Activated CD4-positive, alpha-beta T cell treated with anti-CD3 and anti-CD28 coated beads, Interleukin-2, Interleukin-6, amounts not matched to agents 100 ng/mL and 50 ng/mL, durations not matched to agents 16 hours and 8 hours (primary cell): ENCODE measurements around the gene MTARC2.
"Not testable (repeated sequence)": the region's sequence is repeated elsewhere in the genome, so short reads cannot be mapped to it uniquely, and the experiment has no call there.

Source experiments
- DNase-seq: peaks from one replicate; pipeline ENCODE4 v3.0.0-alpha.2; 2020

Gene MTARC2

DNA sequence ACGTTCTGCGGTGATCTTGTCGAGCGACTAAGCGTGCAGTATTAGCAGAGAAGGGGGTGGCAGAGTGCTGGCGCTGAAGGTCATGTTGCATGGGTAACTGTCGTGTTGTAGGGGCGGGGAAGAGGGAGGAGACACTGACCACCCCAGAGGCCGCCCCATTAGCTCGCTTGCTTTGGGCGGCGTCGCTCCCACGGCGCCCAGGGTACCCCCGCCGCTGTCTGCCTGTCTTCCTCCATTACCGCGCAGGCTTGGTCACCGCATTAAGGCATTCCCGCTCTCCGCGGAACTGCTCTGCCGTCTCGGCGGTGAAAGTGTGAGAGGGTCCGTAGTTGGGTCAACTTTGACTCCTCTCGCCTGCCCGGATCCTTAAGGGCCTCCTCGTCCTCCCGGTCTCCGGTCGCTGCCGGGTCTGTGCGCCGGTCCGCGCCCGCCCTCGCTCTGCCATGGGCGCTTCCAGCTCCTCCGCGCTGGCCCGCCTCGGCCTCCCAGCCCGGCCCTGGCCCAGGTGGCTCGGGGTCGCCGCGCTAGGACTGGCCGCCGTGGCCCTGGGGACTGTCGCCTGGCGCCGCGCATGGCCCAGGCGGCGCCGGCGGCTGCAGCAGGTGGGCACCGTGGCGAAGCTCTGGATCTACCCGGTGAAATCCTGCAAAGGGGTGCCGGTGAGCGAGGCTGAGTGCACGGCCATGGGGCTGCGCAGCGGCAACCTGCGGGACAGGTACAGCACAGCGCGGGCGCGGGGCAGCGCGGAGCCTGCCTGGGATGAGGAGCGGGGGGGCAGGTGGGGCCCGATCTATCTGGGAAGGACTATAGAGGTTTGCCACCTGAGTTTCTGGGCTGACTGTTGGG is at the start of gene MTARC2:
Gene MTARC2 (plus strand): TSS at position 234 of the 846 bp plus-strand sequence. CDS start 210 bp downstream, at position 444.
- no peak for DNase-seq

DNA sequence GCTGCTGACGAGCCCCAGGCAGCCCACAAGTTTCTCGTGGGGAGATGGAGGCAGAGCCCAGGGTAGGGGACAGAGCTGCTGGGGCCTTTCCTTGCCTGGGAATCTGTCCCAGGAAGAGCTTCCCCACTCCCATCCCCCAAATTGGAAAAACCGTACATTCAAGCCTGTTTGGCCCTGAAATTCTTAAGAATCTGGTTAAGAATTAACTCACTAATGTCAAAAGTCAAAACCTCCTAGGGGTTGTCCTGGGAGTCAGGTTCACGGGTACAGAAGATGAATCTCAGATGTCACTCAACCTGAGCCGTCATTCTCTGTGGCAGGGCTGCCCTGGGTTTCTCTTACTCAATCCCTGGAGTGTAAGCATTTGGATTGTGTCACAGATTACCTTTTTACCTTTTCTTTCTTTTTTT is 49.5 kb upstream of the MTARC2 start:
- no peak for DNase-seq

DNA sequence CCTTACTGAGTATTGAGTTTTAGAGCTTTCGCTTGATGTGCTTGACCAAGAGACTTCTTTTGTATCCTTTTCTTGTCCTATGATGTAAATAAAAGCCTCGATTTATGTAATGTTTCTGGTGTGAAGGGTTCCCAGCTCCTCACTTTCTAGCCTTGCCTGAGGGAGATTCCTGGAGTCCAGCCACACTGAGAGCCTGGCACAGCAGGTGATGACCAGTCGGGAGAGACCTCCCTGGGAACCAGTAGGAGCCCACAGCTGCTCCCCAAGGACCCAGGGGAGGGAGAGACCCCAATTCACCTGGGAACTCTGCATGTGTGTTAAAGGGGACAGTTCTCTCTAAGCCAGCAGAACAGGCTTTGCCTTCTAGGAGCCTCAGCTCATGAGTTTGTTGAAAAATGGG is 49.1 kb upstream of the MTARC2 start:
- DNase-seq: no peak

DNA sequence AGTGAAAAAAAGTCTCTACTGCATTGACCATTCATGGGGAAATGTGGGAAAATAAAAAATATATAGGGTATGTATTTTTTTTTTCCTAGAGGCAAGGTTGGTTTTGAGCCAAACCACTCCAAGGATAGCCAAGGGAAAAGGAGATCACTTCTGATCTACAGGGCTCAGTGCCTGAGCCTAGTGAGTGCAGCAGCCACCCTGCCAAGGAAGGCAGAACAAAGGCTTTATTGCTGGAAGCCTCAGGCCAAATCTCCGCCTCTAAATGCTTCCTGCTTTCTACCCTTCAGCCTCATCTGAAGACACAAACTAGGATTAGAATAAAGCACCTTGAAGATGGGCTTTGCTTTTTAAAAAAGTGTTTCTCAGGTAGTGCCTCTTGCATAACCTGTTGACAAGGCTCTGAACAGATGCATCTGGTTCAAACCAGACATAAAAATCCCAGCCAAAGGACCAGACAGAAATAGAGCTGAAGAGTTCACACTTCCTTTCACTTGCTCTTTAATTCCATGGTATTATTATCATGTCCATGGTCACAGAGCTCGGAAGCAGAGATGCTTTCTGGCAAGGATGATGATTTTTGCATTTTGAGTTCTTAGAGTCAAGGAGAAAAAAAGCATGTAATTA is 47.5 kb upstream of the MTARC2 start:
- DNase-seq: no peak

DNA sequence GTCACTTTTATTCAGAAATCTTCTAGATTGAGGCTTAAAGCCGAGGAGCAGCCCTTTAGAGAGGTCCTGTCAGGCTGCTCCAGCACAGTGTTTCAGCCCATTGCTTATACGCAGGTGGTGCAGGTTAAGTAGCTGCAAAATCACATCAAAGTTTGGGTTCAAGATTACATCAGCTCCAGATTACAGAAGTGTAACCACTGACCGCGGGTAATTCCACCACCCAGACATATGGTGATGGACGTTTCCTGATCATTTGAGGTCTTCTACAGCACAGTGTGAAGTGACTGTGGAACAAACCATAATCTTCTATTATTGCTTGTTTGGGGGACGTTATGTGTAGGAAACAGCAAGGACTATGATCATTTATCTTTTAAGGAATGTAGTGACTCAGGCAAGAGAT is 46.1 kb upstream of the MTARC2 start:
- DNase-seq: no peak

DNA sequence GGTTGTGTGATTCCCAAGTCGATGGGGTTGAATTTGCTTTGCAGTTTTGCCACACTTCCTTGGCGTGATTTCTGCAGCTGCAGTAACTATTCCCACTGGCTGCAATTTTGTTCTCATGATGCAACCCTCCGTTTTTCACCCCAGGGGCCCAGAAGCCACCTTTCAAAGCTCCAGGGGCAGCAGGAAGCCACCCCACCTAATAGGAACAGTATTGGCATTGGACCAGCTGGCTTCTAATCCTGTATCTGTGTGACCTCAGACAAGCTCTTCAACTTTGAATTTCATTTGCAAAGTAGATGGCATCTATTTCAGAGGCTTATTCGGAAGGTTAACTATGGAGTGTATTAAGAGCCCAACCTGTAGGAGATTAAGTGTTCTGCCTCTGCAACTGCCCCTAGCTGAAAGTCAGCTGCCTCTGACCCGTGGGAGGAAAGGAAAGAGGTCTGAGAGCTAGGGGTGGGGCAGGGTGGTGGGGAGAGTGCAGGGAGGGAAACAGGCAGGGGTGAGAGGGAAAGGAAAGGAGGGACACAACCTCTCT is 45.3 kb upstream of the MTARC2 start:
- no peak for DNase-seq

DNA sequence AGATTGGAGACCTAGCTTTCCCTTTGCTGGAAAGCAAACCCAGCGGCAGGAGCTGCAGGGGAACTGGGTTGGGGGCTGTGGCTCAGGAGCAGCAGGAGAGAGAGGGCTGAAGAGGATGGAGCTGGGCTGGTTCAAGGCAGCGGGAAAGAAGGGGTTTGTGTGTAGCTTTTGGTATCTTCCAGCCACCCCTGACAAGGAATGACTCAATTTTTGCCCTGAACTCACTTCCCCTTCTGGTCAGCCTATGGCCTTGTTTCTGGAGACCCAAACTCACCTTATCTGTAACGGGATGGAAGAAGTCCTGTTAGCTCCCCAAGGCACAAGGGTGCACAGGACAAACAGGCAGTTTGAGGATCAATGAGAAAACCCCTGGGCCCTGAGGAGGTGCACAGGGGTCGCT is 44.8 kb upstream of the MTARC2 start:
- DNase-seq: no peak

DNA sequence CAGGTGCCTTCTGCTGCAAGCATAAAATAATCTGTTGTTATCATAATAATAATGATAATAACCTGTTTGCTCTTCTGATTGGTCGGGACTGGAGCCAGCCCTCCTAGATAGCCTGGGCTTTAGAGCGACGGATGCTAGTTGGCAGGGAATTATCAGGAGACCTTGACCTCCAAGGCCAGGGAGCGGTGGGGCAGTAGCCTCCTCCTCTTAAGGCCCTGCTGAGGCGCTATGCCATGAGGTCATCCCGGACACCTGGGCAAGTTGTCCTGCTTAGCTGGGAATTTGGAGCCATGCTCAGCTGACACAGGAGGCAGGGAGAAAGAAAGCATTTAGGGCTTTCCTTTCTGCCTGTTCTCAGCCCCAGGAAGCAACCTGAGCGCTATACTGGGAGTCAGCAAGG is 42.3 kb upstream of the MTARC2 start:
- no peak for DNase-seq

DNA sequence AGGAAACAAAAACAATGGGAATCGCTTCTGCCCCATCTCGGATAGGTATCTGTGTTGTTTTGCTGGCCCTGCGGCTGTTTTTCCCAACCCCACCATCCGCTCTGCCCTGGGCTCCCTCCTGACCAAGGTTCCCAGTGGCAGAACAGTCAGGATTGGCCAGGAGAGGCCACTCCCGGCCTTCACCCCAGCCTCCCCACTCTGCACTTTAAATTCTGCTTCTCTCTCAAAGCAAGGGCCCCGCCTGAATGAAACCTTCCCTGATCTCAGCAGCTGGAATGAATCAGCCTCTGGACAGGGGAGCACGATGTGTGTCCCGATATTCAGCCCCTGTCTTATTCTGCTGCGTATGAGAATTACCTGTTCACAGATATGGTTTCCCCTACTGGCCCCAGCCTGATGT is 41.6 kb upstream of the MTARC2 start:
- DNase-seq: no peak

DNA sequence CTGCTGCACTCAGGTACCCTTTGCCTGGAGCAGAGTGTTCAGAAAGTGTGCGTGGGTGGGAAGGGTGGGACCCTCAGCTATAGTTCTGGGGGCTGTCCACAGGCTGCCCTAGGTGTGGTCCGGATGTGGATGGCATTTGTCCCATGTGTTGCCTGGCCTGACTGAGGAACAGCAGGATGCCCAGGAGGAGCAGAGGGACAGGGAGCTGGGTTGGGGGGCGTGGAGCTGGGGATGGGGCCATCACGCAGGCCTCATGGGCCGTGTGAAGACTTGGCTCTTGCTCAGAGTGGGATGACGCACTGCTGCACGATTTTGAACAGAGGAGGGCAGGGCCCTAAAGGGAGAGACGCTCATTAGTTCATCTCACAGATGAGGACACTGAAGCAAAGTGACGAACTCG is 41.0 kb upstream of the MTARC2 start:
- DNase-seq: no peak

DNA sequence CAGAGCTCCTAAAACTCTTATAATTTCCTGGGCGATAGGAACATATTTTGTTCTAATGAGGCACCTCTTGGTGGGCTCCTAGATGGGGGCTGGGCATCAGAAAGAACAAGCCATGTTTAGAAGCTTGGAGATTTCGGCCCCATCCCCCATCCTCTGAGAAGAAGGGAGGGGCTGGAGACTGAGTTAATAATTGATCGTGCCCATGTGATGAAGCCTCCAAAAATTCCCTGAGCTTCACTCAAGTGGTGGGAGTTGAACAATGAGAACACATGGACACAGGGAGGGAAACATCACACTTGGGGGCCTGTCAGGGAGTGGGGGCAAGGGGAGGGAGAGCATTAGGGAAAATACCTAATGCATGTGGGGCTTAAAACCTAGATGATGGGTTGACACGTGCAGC is 39.9 kb upstream of the MTARC2 start:
- no peak for DNase-seq

DNA sequence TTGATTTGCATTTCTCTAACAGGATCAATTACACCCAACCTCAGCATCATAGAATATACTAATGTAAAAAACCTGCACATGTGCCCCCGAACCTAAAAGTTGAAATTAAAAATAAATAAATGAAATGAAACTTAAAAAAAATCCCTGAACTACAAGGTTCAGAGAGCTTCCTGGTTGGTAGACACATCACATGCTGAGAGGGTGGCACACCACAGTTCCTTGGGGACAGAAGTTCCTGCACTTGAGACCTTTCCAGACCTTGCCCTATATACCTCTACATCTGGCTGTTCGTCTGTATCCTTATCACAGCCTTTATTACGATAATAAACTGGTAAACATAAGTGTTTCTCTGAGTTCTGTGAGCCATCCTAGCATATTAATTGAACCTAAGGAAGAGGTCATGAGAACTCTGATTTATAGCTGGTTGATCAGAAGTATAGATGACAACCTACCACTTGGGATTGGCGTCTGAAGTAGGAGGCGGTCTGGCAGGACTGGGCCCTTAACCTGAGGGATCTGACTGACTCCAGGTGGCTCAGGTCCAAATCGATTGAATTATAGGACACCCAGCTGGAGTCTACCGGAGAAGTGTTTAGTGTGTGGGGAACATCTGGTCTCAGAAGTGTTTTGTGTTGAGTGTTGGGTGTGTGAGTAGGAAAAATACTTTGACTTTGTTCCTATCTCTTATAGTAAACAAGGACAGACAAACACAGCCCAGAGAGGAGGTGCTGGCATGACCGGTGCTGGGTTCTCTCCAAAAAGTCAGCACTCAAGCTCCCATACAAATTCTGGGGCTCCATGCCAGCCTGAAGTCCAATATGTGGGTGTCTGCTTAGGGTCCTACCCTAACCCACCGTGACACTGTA is 39.0 kb upstream of the MTARC2 start:
- DNase-seq: no peak

DNA sequence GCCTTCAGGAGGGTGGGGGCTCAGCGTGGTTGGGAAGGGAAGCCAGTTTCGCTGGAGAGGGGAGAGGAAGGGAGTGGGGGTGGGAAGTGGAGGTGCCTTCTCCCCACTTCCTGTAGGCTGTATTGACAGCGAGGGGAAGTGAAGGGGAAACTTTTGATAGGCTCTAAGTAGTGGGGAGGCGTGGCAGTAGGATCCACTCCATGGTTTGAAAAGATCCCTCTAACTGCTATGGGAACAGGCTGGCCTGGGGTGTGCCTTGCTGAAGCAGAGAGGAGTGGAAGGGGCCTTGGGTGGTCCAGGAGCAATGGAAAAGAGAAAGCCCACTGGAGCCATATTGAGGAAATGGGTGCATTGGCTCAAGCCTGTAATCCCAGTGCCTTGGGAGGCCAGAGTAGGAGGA is 37.8 kb upstream of the MTARC2 start:
- DNase-seq: no peak

DNA sequence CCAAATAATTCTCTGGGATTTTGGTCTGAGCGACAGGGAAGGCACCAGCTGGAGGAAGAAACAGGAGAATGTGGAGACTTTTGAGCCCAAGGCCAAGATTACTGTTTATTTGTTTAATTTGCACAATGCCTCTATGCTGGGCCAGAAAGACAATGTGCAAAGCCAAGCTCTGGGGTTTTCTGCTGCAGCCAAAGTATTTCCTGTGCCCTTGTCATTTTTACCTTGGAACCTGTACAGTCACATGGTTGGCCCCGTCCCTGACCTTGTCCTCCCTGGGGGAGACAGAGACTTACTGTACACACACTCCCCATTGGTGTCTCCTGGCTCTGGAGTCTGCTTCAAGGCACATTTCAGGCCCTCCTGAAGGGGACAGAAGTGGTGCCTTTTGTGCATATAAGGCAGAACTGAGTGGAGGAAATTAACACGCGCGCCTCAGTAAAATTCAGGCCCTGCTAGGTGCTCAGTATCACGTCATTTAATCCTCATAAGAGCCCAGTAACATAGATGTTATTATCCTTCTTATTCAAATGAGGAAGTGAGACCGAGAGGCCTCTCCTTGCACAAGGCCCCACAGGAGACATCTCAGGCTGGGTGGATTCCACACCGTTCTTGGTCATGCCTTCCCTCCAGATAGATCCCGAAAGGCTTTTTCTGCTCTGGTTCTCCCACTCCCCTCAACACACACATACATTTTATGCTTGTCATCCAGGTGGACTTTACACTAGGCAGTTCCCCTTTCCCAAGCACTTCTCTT is 36.9 kb upstream of the MTARC2 start:
- DNase-seq: no peak

DNA sequence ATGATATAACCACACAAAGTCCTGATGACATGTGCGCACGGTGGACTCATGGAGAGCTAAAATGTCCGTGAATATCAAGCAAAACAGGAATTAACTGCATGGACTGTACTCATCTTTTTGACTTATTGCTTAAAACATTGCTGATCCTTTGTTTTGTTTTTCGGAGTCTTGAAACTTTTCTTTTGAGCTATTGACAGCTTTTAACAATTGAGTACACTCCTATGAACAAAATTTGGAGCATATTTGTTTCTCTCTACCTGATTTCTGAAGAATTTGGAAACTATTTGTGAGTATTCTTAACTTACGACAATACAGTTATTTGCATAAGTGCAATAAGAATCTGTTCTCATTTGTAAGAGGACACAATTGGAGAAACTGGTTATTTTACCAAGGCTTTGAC is 32.1 kb upstream of the MTARC2 start:
- DNase-seq: not testable (repeated sequence)

DNA sequence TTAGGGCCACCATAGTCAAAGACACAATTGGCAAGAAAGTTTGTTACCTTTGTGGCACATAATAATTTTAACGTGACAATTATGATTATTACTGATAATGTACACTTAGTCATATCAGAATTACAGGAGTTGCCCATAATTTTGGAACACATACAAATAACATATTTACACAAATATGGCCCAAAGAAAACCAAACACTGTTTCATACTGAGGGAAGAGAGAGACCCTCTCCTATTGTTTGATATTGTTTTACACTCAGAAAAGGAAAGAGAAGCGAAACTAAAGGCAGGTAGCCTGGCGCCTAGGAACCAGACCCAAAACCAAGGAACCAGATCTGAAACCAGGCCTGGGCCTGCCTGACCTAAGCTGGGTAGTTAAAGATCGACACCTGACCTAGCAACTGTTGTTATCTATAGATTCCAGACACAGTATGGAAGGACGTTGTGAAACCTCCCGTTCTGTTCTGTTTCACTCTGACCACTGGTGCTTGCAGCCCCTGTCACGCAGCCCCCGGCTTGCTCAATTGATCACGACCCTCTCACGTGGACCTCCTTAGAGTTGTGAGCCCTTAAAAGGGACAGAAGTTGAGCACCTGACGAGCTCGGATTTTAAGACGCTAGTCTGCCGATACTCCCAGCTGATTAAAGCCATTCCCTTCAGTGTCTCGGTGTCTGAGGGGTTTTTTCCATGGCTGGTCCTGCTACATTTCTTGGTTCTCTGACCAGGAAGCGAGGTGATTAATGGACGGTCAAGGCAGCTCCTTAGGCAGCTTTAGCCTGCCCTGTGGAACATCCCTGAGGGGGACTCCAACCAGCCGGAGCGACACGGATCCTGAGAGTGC is 30.1 kb upstream of the MTARC2 start:
- DNase-seq: no peak

DNA sequence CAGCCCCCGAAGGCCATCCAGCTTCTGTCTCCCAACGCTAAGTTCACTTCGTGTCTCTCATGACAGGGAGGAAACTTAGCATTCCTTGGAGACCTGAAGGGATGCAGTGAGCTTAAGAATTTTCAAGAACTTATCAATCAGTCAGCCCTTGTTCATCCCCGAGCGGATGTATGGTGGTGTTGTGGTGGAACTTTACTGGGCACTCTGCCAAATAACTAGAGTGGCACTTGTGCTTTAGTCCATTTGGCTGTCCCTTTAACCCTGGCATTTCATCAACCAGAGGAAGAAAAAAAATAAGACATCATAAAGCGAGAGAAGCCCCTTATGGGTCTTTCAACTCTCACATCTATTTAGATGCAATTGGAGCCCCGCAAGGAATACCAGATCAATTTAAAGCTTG is 26.9 kb upstream of the MTARC2 start:
- not testable (repeated sequence) for DNase-seq

DNA sequence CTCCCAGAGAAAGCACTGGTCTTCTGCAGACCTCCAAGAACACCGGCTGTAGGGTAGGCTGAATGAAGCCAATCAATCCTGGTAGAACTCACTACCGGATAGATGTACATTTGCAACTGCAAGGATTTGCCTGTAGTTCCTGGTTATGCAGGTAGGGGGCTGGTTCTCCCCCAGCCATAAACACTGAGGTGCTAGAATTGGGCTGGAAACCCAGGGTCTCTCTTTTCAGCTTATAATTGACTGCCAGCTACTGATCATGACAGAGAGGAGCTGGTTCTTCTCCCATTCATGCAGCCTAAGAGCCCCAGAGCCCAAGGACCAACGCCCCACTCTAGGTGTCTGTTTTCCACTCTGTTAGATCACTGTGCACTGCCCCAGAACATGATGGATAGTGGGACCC is 21.5 kb upstream of the MTARC2 start:
- DNase-seq: no peak

DNA sequence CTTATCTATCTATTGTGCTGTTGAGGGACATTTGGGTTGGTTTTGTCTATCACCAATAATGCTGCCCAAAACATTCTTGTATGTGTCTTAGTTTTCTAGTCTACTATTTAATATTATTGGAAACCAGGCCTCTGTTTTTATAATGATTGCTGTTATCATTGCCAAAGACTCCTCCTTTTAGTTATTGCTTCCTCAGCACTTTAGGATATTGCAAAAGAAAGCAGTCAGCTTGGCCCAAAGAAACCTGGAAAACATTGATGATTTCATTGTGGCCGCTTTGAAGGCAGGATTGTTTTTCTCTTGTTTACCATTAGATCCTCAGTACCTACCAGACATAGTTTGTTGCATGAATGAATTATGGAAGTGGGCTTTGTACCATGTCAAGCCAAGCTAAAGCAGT is 20.6 kb upstream of the MTARC2 start:
- DNase-seq: no peak

DNA sequence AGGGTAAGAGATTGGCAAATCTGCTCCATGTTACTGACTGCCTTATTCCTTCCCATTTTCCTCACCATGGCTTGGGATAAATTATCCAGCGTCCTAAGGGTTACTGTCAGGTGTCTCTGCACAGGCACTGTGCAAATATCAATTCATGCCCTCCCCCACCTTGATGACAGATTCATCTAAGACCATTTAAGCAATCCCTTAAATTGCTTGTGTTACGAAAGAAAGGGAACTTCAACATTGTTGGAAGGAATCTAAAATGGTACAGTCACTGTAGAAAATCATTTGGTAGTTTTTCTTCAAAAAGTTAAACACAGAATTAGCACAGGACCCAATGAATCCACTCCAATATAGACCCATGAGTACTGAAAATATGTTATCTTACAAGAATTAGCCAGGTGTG is 17.6 kb upstream of the MTARC2 start:
- no peak for DNase-seq

DNA sequence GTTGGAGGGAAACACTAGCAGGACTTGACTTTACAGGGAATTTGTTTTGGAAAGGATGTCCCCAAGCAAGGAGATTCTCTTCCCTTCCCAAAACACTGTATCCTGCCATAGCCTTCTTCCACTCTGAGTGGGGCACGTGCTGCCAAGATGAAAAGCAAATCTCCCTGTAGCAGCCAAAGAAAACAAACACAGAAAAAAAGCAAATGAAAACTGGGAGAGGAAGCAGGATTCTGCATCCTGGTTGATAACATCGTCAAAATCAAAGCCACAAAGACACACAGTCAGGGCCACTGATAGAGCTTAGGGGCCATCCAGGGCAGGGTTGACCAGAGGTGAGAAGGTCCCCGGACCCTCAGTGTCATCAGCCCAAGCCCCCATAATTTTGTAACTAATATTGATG is 16.0 kb upstream of the MTARC2 start:
- DNase-seq: no peak

DNA sequence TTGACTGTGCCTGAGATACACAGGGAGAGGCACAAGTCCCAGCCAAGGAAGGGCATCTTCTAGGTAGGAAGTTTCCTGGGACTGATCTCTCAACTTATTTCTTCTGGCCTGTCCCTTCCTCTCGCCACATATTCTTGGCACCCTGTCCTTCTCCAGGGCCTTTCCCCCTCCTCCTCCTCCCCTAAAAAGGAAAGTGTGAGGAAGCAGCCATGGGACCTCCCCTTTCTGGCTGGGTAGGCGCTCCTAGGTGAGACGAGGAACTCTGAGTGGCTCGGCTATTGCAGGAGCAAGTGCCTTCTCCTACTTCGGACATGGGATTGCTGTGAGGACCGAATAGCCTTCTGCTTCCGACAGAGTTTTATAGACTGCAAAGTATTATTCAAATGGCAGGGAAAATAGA is 15.5 kb upstream of the MTARC2 start:
- DNase-seq: no peak
